Hematopoietic multipotent progenitor cell treated with erythropoietin and hydrocortisone succinate and interleukin-3 and kit ligand, for 8 days (in vitro differentiated cells): Measurements from ENCODE around the gene ATCAY.
"Not testable (repeated sequence)": the region's sequence is repeated elsewhere in the genome, so short reads cannot be mapped to it uniquely, and the experiment has no call there.

Source experiments
- DNase-seq: peaks from one replicate; pipeline ENCODE4 v3.0.0-alpha.2; 2015

Gene ATCAY

GRCh38 chr19:3904233-3904632 lies 23.7 kb downstream of the ATCAY start:
- DNase-seq: no peak

- no peak for DNase-seq
Measured at GRCh38 chr19:3907626-3908265, 27.3 kb downstream of the ATCAY start.

- no peak for DNase-seq
Measured at GRCh38 chr19:3908266-3909054, 28.0 kb downstream of the ATCAY start.

GRCh38 chr19:3910105-3910504 lies 29.6 kb downstream of the ATCAY start:
- no peak for DNase-seq

GRCh38 chr19:3914199-3914598 lies 33.7 kb downstream of the ATCAY start:
- DNase-seq: no peak

GRCh38 chr19:3916033-3916432 lies 35.5 kb downstream of the ATCAY start:
- DNase-seq: no peak

GRCh38 chr19:3919793-3920192 lies 39.3 kb downstream of the ATCAY start:
- DNase-seq: no peak

- no peak for DNase-seq
Measured at GRCh38 chr19:3923096-3923758, 42.7 kb downstream of the ATCAY start.

GRCh38 chr19:3923912-3924311 lies 43.4 kb downstream of the ATCAY start:
- DNase-seq: no peak

GRCh38 chr19:3931041-3931440 lies 50.6 kb downstream of the ATCAY start:
- no peak for DNase-seq

GRCh38 chr19:3932931-3933810 lies 52.7 kb downstream of the ATCAY start, which contains the start of gene NMRK2:
Gene NMRK2, plus strand, starts transcription at chr19:3933069. Its CDS starts 603 bp downstream, at chr19:3933672.
- DNase-seq: no peak

GRCh38 chr19:3936506-3937442 lies 56.3 kb downstream of the ATCAY start:
- no peak for DNase-seq

- DNase-seq: not testable (repeated sequence)
Measured at GRCh38 chr19:3938300-3938950, 57.9 kb downstream of the ATCAY start.

GRCh38 chr19:3942790-3943409 lies 62.4 kb downstream of the ATCAY start:
- peak; percentile 10 for DNase-seq

GRCh38 chr19:3944018-3944721 lies 63.7 kb downstream of the ATCAY start:
- DNase-seq: peak; percentile 34

GRCh38 chr19:3945838-3946237 lies 65.4 kb downstream of the ATCAY start:
- DNase-seq: no peak

GRCh38 chr19:3947316-3947933 lies 66.9 kb downstream of the ATCAY start:
- DNase-seq: not testable (repeated sequence)

GRCh38 chr19:3949294-3949693 lies 68.8 kb downstream of the ATCAY start:
- DNase-seq: no peak
